ENCODE measurements around the gene FUT3.
"Not testable (repeated sequence)": the region's sequence is repeated elsewhere in the genome, so short reads cannot be mapped to it uniquely, and the experiment has no call there.

Gene FUT3

DNA sequence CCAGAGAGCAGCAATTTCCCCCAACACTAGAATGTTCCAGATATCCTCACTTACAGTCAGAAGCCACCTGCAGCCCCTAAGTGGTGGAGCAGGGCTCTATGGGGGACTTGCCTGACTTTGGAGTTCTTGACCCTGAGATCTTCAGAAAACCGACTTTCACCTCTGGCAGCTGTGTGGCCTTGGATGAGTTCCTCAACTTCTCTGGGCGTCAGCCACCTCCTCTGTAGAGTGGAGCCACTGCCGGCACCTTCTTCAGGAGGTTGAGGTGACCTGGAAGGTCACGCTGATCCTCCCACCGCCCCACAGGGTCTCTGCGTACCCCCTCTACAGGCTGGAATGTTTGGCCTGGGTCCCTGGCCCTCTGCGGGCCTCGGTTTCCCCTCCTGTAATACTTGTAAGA is 26.2 kb upstream of the FUT3 start:
- Histone ChIP-seq H3K27ac (ENCODE audit: low read depth, low read length) (no peak overlapping the region), H3K9ac (ENCODE audit: low read length) (no peak overlapping the region), H3K4me3 (ENCODE audit: low read length) (no peak overlapping the region), H3K36me3 (ENCODE audit: control insufficient read depth, insufficient read depth, low read length) (no peaks in the 10 kb centered on the region), H3K27me3 (ENCODE audit: control insufficient read depth, insufficient read depth, low read length) (no peaks in the 10 kb centered on the region), H3K4me1 (ENCODE audit: control insufficient read depth, insufficient read depth, low read length) (peaks cover 12% of the 10 kb centered on the region)

- not testable (repeated sequence) for H3K4me1 ChIP-seq (ENCODE audit: control insufficient read depth, insufficient read depth, low read length); H3K9ac ChIP-seq (ENCODE audit: low read length); H3K4me3 ChIP-seq (ENCODE audit: low read length); H3K36me3 ChIP-seq (ENCODE audit: control insufficient read depth, insufficient read depth, low read length); H3K27ac ChIP-seq (ENCODE audit: low read depth, low read length); H3K27me3 ChIP-seq (ENCODE audit: control insufficient read depth, insufficient read depth, low read length)
Measured at GRCh38 chr19:5874496-5874895, 23.2 kb upstream of the FUT3 start.

DNA sequence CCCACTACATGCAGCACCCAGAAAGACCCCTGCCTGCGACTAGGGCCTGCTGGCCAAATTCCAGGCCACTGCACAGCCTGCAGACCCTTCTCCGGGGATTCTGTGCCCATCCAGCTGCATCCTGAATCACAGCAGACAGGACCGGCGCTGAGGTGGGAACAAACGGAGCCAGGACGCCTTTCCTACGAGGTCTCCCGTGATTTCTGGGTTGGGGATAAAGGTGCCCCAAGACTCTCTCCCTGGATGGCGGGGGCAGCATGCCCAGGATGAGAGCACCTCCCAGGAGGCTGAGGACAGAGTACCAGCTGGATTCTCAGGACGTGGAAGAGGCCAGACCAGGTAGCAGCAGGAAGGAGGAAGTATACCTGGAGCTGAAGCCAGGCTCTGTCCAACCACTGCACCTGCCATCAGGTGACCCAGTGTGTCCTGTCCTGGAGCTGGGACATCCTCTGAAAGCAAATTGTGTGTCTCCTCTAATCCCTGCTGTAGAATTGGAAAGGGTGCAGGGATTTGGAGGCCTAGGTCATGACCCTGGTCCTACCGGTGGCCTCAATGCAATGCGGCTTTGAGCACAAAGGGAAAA is 22.5 kb upstream of the FUT3 start:
- no peak overlapping the region for H3K27ac ChIP-seq (ENCODE audit: low read depth, low read length)
- no peak overlapping the region for H3K4me3 ChIP-seq (ENCODE audit: low read length)
- H3K27me3 ChIP-seq (ENCODE audit: control insufficient read depth, insufficient read depth, low read length), result no peaks in the 10 kb centered on the region
- H3K4me1 ChIP-seq (ENCODE audit: control insufficient read depth, insufficient read depth, low read length), result no peaks in the 10 kb centered on the region
- H3K9ac ChIP-seq (ENCODE audit: low read length), result no peak overlapping the region
- H3K36me3 ChIP-seq (ENCODE audit: control insufficient read depth, insufficient read depth, low read length), result no peaks in the 10 kb centered on the region

GRCh38 chr19:5870986-5871394 is 19.7 kb upstream of the FUT3 start:
- Histone ChIP-seq H3K36me3 (ENCODE audit: control insufficient read depth, insufficient read depth, low read length) (no peaks in the 10 kb centered on the region), H3K27ac (ENCODE audit: low read depth, low read length) (no peak overlapping the region), H3K4me3 (ENCODE audit: low read length) (no peak overlapping the region), H3K9ac (ENCODE audit: low read length) (no peak overlapping the region), H3K27me3 (ENCODE audit: control insufficient read depth, insufficient read depth, low read length) (no peaks in the 10 kb centered on the region), H3K4me1 (ENCODE audit: control insufficient read depth, insufficient read depth, low read length) (no peaks in the 10 kb centered on the region)

DNA sequence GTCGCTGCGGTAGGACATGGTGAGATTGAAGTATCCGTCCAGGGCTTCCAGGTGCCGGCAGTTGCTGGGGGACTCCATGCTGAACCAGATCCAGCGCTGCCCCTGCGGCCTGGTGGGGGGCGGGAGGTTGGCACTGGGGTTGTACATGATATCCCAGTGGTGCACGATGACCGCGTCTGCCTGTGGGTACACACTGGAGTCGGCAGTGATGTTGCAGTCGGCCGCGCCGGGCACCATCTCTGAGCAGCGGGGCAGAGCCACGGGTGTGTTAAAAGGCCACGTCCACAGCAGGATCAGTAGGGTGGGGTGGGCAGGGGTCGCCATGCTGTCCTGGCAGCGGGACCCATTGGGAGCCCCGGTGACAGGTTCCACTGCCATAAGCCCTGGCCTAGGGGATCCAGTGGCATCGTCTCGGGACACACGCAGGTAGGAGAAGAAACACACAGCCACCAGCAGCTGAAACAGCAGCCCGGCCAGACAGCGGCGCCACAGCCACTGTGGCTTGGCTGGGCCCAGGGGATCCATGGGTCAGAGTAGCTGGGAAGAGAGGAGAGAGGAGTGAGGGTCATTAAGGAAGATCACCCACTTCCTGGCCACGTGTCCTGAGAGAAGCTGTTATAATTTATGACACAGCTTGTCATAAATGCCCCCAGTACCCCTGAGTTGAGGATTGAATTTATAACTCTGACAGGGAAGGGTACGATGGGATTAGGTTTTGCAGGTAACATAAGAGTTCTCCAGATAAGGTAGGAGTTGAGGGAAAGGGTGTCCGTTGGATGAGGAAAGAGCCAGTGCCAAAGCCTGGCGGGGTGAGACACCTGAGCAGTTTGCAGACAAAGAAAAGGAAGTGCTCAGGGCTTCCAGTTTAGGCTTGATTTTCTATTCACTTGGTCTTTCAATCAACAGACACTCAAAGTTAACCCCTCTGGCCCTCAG is 16.2 kb upstream of the FUT3 start:
- Histone ChIP-seq H3K4me1 (ENCODE audit: control insufficient read depth, insufficient read depth, low read length) (no peaks in the 10 kb centered on the region), H3K36me3 (ENCODE audit: control insufficient read depth, insufficient read depth, low read length) (no peaks in the 10 kb centered on the region), H3K27ac (ENCODE audit: low read depth, low read length) (no peak overlapping the region), H3K9ac (ENCODE audit: low read length) (no peak overlapping the region), H3K4me3 (ENCODE audit: low read length) (no peak overlapping the region), H3K27me3 (ENCODE audit: control insufficient read depth, insufficient read depth, low read length) (no peaks in the 10 kb centered on the region)

DNA sequence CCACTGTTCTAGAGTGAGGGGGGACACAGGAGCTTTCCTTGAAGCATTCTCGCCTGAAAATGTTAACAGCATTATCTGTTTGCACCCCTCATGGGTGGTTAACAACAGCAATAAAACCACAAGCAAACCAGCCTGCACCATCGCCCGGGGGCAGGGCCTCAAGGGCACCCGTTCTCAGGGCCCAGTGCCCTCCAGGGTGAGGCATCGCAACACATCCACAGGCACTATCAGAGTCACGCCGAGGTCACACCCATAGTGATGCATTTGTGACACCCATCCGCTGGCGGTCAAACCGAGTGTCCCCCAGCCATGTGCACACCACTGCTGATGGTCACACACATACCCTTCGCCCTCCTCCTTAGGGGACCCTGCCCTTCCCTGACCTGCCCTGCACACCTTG is 14.5 kb upstream of the FUT3 start:
- Histone ChIP-seq H3K27me3 (ENCODE audit: control insufficient read depth, insufficient read depth, low read length) (no peaks in the 10 kb centered on the region), H3K36me3 (ENCODE audit: control insufficient read depth, insufficient read depth, low read length) (no peaks in the 10 kb centered on the region), H3K9ac (ENCODE audit: low read length) (no peak overlapping the region), H3K4me3 (ENCODE audit: low read length) (no peak overlapping the region), H3K27ac (ENCODE audit: low read depth, low read length) (no peak overlapping the region), H3K4me1 (ENCODE audit: control insufficient read depth, insufficient read depth, low read length) (no peaks in the 10 kb centered on the region)

DNA sequence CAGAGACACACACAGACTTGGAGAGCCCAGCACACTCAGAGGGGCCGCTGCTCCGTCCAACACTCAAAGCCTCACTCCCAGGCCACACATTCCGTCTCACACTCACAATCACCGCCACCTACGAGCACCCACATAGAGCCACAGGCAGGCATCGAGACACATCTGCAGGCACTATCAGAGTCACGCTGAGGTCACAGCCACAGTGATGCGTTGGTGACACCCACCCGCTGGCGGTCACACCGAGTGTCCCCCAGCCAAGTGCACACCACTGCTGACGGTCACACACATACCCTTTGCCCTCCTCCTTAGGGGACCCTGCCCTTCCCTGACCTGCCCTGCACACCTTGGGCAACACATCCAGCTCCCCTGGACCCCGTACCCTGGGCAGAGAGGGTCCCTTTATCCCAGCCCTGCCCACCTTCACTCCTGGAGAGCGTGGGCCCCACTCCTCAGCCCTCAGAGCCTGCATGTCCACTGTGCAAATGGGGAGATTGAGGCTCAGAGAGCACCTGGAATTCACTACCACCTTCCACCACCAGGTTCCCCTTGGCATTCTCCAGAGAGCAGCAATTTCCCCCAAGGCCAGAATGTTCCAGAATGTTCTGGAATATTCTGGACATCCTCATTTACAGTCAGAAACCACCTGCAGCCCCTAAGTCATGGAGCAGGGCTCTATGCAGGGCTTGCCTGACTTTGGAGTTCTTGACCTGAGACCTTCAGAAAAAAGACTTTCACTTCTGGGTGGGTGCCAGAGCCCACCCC is 13.7 kb upstream of the FUT3 start:
- Histone ChIP-seq H3K27ac (ENCODE audit: low read depth, low read length) (no peak overlapping the region), H3K4me1 (ENCODE audit: control insufficient read depth, insufficient read depth, low read length) (no peaks in the 10 kb centered on the region), H3K4me3 (ENCODE audit: low read length) (no peak overlapping the region), H3K36me3 (ENCODE audit: control insufficient read depth, insufficient read depth, low read length) (no peaks in the 10 kb centered on the region), H3K27me3 (ENCODE audit: control insufficient read depth, insufficient read depth, low read length) (no peaks in the 10 kb centered on the region), H3K9ac (ENCODE audit: low read length) (no peak overlapping the region)

DNA sequence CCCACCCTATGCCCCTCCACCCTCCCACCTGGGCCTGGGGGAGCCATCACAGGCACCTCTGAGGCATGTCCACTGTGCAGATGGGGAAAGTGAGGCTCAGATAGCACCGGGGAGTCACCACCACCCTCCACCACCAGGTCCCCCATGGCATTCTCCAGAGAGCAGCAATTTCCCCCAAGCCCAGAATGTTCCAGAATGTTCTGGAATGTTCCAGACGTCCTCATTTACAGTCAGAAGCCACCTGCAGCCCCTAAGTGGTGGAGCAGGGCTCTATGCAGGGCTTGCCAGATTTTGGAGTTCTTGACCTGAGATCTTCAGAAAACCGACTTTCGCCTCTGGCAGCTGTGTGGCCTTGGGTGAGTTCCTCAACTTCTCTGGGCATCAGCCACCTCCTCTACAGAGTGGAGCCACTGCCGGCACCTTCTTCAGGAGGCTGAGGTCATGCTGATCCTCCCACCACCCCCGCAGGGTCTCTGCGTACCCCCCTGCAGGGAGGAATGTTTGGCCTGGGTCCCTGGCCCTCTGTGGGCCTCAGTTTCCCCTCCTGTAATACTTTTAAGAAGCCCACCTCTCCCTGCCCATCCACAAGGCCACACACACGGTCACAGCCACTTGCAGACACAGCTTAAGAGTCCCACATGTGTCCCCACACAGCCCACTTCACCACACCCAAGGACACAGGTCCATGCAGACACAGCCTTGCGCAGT is 12.9 kb upstream of the FUT3 start:
- Histone ChIP-seq H3K9ac (ENCODE audit: low read length) (no peak overlapping the region), H3K36me3 (ENCODE audit: control insufficient read depth, insufficient read depth, low read length) (no peaks in the 10 kb centered on the region), H3K27ac (ENCODE audit: low read depth, low read length) (no peak overlapping the region), H3K27me3 (ENCODE audit: control insufficient read depth, insufficient read depth, low read length) (no peaks in the 10 kb centered on the region), H3K4me3 (ENCODE audit: low read length) (no peak overlapping the region), H3K4me1 (ENCODE audit: control insufficient read depth, insufficient read depth, low read length) (no peaks in the 10 kb centered on the region)

- Histone ChIP-seq H3K4me3 (ENCODE audit: low read length) (no peak overlapping the region), H3K4me1 (ENCODE audit: control insufficient read depth, insufficient read depth, low read length) (no peaks in the 10 kb centered on the region), H3K9ac (ENCODE audit: low read length) (no peak overlapping the region), H3K27me3 (ENCODE audit: control insufficient read depth, insufficient read depth, low read length) (no peaks in the 10 kb centered on the region), H3K27ac (ENCODE audit: low read depth, low read length) (no peak overlapping the region), H3K36me3 (ENCODE audit: control insufficient read depth, insufficient read depth, low read length) (no peaks in the 10 kb centered on the region)
Measured at GRCh38 chr19:5863030-5863665, 11.9 kb upstream of the FUT3 start.

- H3K27ac ChIP-seq (ENCODE audit: low read depth, low read length), result no peak overlapping the region
- no peak overlapping the region for H3K4me3 ChIP-seq (ENCODE audit: low read length)
- no peaks in the 10 kb centered on the region for H3K36me3 ChIP-seq (ENCODE audit: control insufficient read depth, insufficient read depth, low read length)
- no peaks in the 10 kb centered on the region for H3K4me1 ChIP-seq (ENCODE audit: control insufficient read depth, insufficient read depth, low read length)
- H3K27me3 ChIP-seq (ENCODE audit: control insufficient read depth, insufficient read depth, low read length), result no peaks in the 10 kb centered on the region
- H3K9ac ChIP-seq (ENCODE audit: low read length), result no peak overlapping the region
Measured at GRCh38 chr19:5857203-5858081, 6.2 kb upstream of the FUT3 start.

DNA sequence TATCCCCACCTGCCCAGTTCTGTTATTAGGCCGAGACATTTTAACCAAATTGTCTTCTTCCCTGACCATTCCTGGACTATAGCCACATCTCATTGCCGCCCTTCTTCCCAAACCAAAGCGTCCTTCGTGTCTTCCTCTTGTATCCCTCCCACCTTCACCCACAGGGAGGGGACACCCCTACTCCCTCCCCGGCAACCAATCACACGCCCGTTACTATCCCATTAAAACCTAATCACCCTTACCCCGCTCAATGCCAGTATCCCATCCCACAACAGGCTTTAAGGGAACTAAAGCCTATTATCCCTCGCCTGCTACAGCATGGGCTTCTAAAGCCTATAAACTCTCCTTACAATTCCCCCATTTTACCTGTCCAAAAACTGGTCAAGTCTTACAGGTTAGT is 3.9 kb upstream of the FUT3 start:
- H3K4me1 ChIP-seq (ENCODE audit: control insufficient read depth, insufficient read depth, low read length); H3K36me3 ChIP-seq (ENCODE audit: control insufficient read depth, insufficient read depth, low read length); H3K27me3 ChIP-seq (ENCODE audit: control insufficient read depth, insufficient read depth, low read length); H3K9ac ChIP-seq (ENCODE audit: low read length); H3K27ac ChIP-seq (ENCODE audit: low read depth, low read length); H3K4me3 ChIP-seq (ENCODE audit: low read length): not testable (repeated sequence)

Measured in rectal smooth muscle tissue (tissue), 1 donor.